Loucy (cell line): Measurements from ENCODE around the gene CAMKMT.
A peak's percentile ranks its signal among the peaks of the same experiment; 100 is the strongest.

Experiments
- H2AFZ ChIP-seq: fragments of 200-600 bp; sonication (generic); 2 replicates; pipeline ENCODE4 v1.6.0; 2016; ENCODE audit warnings: antibody characterized with exemption, mild to moderate bottlenecking, low read length, moderate library complexity
- H3F3A ChIP-seq: fragments of 200-600 bp; 2 replicates; pipeline ENCODE4 v1.6.0; 2016; ENCODE audit warnings: antibody characterized with exemption, low read depth, mild to moderate bottlenecking
- H3K27me3 ChIP-seq: fragments of 200-600 bp; sonication (generic); 2 replicates; pipeline ENCODE4 v1.6.1; 2014; ENCODE audit warnings: low read length, mild to moderate bottlenecking; ENCODE audit not compliant: insufficient read depth, poor library complexity, severe bottlenecking
- H3K36me3 ChIP-seq: fragments of 200-600 bp; sonication (generic); 2 replicates; pipeline ENCODE4 v1.6.1; 2016; ENCODE audit warnings: low read length; ENCODE audit not compliant: insufficient read depth
- H3K4me1 ChIP-seq: fragments of 200-600 bp; sonication (generic); 2 replicates; pipeline ENCODE4 v1.5.1; 2014; ENCODE audit warnings: low read length, mild to moderate bottlenecking; ENCODE audit not compliant: insufficient read depth, poor library complexity, severe bottlenecking
- H3K4me2 ChIP-seq: fragments of 200-600 bp; sonication (generic); 2 replicates; pipeline ENCODE4 v1.6.0; 2014; ENCODE audit warnings: antibody characterized with exemption, low read length, low read depth, mild to moderate bottlenecking; ENCODE audit not compliant: poor library complexity, severe bottlenecking
- H3K4me3 ChIP-seq: fragments of 200-600 bp; sonication (generic); 2 replicates; pipeline ENCODE4 v1.5.1; 2014; ENCODE audit warnings: low read length, mild to moderate bottlenecking, mixed read lengths; ENCODE audit not compliant: poor library complexity, severe bottlenecking
- H3K79me2 ChIP-seq: fragments of 200-600 bp; sonication (generic); 2 replicates; pipeline ENCODE4 v1.6.1; 2014; ENCODE audit warnings: low read length; ENCODE audit not compliant: insufficient read depth
- H3K9ac ChIP-seq: fragments of 200-600 bp; sonication (generic); 2 replicates; pipeline ENCODE4 v1.6.0; 2014; ENCODE audit warnings: mild to moderate bottlenecking, low read depth, low read length, moderate library complexity; ENCODE audit not compliant: poor library complexity, severe bottlenecking
- H3K9me2 ChIP-seq: fragments of 200-600 bp; sonication (generic); replicated peaks from 2 replicates; pipeline ENCODE4 v1.6.1; 2016; ENCODE audit warnings: low read depth, low read length, mixed read lengths
- H3K9me3 ChIP-seq: fragments of 200-600 bp; sonication (generic); 2 replicates; pipeline ENCODE4 v1.6.1; 2014; ENCODE audit warnings: mild to moderate bottlenecking, antibody characterized with exemption, low read length, low read depth; ENCODE audit not compliant: insufficient read depth
- H4K20me1 ChIP-seq: fragments of 200-600 bp; sonication (generic); 2 replicates; pipeline ENCODE4 v1.6.0; 2014; ENCODE audit warnings: antibody characterized with exemption, low read length, mild to moderate bottlenecking; ENCODE audit not compliant: insufficient read depth, poor library complexity, severe bottlenecking
- EZH2phosphoT487 ChIP-seq: fragments of 200-600 bp; IDR thresholded peaks from 2 replicates; pipeline ENCODE4 v1.6.1; 2018; ENCODE audit warnings: antibody characterized with exemption, mild to moderate bottlenecking, moderate library complexity, borderline replicate concordance
- TF ChIP-seq, protein P1 (sequence below): fragments of 200-600 bp; sonication (generic); conservative IDR thresholded peaks from 2 replicates; pipeline ENCODE4 v1.5.1; 2014; ENCODE audit warnings: mild to moderate bottlenecking, antibody characterized with exemption, low read length

Gene CAMKMT

DNA sequence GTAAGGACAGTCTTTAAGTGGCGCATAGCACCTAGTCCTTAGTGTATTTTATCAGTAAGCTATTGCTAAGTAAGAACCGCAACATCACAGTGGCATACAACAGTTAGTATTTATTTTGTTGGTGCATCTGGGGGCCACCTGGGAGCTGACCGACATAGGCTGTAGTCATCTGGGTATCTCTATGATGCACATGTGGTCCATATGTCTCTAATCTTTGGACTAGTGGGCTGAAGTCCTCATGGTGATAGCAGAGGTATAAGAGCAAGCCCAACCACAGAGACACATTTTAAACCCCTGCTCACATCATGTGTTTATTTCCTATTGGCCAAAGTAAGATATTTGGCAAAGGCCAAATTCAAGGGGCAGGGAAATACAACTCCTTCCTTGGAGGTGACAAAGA lies 2.9 kb downstream of the CAMKMT start:
- H3K4me3 ChIP-seq, result no peak overlapping the region
- H3K9me2 ChIP-seq, result no peaks in the 10 kb centered on the region
- no peaks in the 10 kb centered on the region for H3F3A ChIP-seq
- H3K27me3 ChIP-seq, result no peaks in the 10 kb centered on the region
- no peak overlapping the region for H2AFZ ChIP-seq
- H3K79me2 ChIP-seq, result peaks cover 22% of the 10 kb centered on the region; the same call in 1 of the 2 replicates
- no peaks in the 10 kb centered on the region for H3K9me3 ChIP-seq
- H4K20me1 ChIP-seq, result no peaks in the 10 kb centered on the region
- TF ChIP-seq EZH2phosphoT487, result no peak
- TF ChIP-seq, protein P1, sequence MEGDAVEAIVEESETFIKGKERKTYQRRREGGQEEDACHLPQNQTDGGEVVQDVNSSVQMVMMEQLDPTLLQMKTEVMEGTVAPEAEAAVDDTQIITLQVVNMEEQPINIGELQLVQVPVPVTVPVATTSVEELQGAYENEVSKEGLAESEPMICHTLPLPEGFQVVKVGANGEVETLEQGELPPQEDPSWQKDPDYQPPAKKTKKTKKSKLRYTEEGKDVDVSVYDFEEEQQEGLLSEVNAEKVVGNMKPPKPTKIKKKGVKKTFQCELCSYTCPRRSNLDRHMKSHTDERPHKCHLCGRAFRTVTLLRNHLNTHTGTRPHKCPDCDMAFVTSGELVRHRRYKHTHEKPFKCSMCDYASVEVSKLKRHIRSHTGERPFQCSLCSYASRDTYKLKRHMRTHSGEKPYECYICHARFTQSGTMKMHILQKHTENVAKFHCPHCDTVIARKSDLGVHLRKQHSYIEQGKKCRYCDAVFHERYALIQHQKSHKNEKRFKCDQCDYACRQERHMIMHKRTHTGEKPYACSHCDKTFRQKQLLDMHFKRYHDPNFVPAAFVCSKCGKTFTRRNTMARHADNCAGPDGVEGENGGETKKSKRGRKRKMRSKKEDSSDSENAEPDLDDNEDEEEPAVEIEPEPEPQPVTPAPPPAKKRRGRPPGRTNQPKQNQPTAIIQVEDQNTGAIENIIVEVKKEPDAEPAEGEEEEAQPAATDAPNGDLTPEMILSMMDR, result no peak
- no peaks in the 10 kb centered on the region for H3K36me3 ChIP-seq
- H3K9ac ChIP-seq, result no peak overlapping the region
- peak overlapping the region; percentile 49 for H3K4me2 ChIP-seq
- H3K4me1 ChIP-seq, result peaks cover 23% of the 10 kb centered on the region

DNA sequence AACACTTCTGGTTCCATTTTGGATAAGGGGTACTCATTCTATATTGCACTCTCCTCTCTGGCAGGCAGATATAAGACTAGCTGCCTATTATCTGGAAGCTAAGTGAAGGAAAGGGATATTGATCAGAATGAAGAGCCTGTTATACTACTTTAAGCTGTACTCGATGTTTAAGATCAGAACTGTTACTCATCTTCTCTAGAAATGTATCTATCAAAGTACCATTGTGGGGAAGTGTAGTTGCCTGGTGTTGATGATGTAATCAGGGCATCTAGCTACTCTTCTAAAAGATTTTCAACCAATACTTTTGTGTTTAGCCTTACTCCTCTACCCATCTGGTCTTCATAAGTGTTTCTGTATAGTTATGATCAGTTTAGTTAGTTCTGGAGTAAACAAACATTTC lies 5.8 kb downstream of the CAMKMT start:
- TF ChIP-seq EZH2phosphoT487, result no peak
- TF ChIP-seq, protein P1, result no peak
- no peak overlapping the region for H2AFZ ChIP-seq
- H3K9me2 ChIP-seq, result no peaks in the 10 kb centered on the region
- H3K79me2 ChIP-seq, result peaks cover 6% of the 10 kb centered on the region; the same call in 1 of the 2 replicates
- H3F3A ChIP-seq, result no peaks in the 10 kb centered on the region
- no peak overlapping the region for H3K4me3 ChIP-seq
- no peak overlapping the region for H3K9ac ChIP-seq
- no peaks in the 10 kb centered on the region for H3K36me3 ChIP-seq
- no peaks in the 10 kb centered on the region for H4K20me1 ChIP-seq
- no peaks in the 10 kb centered on the region for H3K27me3 ChIP-seq
- H3K4me1 ChIP-seq, result peaks cover 14% of the 10 kb centered on the region
- no peaks in the 10 kb centered on the region for H3K9me3 ChIP-seq
- no peak overlapping the region for H3K4me2 ChIP-seq

DNA sequence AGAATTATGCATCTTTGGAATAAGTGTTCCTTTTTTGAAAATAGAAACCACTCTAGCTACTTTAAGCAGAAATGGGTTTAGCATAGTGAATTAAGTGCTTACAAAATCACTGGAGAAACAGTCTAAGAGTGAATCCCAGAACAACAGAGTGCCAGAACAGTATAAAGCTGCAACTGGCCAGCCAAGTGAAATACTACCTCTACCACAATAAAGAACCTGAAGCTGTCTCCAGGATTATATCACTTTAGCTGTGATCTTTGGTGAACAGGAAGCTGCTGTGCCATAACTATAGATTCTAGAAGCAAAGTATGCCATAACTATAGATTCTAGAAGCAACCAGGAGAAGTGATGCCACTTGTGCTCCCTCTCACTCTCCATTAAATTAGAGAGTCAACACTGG lies 7.6 kb downstream of the CAMKMT start:
- no peak overlapping the region for H3K9ac ChIP-seq
- H3K4me2 ChIP-seq, result peak overlapping the region; percentile 1
- TF ChIP-seq EZH2phosphoT487, result no peak
- TF ChIP-seq, protein P1, result no peak
- H2AFZ ChIP-seq, result no peak overlapping the region
- no peaks in the 10 kb centered on the region for H3F3A ChIP-seq
- 0 out of 2 replicates have a peak, but pooled peaks cover 3% of the 10 kb centered on the region for H3K79me2 ChIP-seq
- H3K36me3 ChIP-seq, result no peaks in the 10 kb centered on the region
- H3K27me3 ChIP-seq, result no peaks in the 10 kb centered on the region
- no peaks in the 10 kb centered on the region for H4K20me1 ChIP-seq
- H3K4me1 ChIP-seq, result peaks cover 8% of the 10 kb centered on the region
- H3K9me2 ChIP-seq, result no peaks in the 10 kb centered on the region
- no peaks in the 10 kb centered on the region for H3K9me3 ChIP-seq
- H3K4me3 ChIP-seq, result no peak overlapping the region
